HCT116 (cell line): ENCODE measurements around the gene C17orf58. TPM values are rescaled to one million over a fixed set of nuclear protein-coding genes. Genes with fewer than 3 reads are reported as not detected.

Experiments
- ATAC-seq: fragments of 200-7000 bp; cut with Tn5 transposase; 2 replicates; pipeline ENCODE4 v1.9.1; 2020; ENCODE audit warnings: mild to moderate bottlenecking, moderate library complexity
- BruUV-seq: library from RNA; stranded (reverse); fragments of 400-500 nt; replicated peaks from 2 replicates; lab custom pipeline; 2021; lab: Mats Ljungman, UMichigan
- CTCF ChIA-PET: fragments of 300-600 bp; sonication (Branson Sonifier 250); formaldehyde crosslinking; loops from one replicate; lab custom pipeline; 2021; ENCODE audit warnings: antibody characterized with exemption; lab: Charles Lee
- POLR2A ChIA-PET: fragments of 300-600, 350-600 bp; sonication (Branson Sonifier 250); formaldehyde crosslinking; loops from one replicate; lab custom pipeline; 2021; ENCODE audit warnings: antibody characterized with exemption; lab: Charles Lee
- RAD21 ChIA-PET, 2 experiments: fragments of 300-600 bp; sonication (Branson Sonifier 250); formaldehyde crosslinking; loops; one replicate each; lab custom pipeline; 2023; ENCODE audit warnings: low total read pairs in 2 of 2; ENCODE audit not compliant: uncharacterized antibody in 2 of 2, unreplicated experiment in 2 of 2, low non-redundant PET in 1 of 2; lab: Charles Lee
- DNase-seq: peaks from one replicate; pipeline ENCODE4 v3.0.0-alpha.2; 2010; ENCODE audit warnings: low read depth, low spot score
- H2AFZ ChIP-seq: fragments of 200-600 bp; shearing (Covaris generic), sonication (generic); 2 replicates; pipeline ENCODE4 v1.6.1; 2017; ENCODE audit warnings: low read depth, mixed run types, mixed read lengths, antibody characterized with exemption, low read length; ENCODE audit not compliant: poor library complexity, severe bottlenecking
- H3K27ac ChIP-seq: 2 replicates; pipeline ENCODE4 v1.5.1; 2012; ENCODE audit warnings: low read depth, low read length
- H3K27me3 ChIP-seq: fragments of 200-600 bp; sonication (generic); 2 replicates; pipeline ENCODE4 v1.6.1; 2016; ENCODE audit warnings: mixed run types, low read length, mixed read lengths; ENCODE audit not compliant: insufficient read depth
- H3K36me3 ChIP-seq, 2 experiments: fragments of 200-500 bp in 1 of 2; fragments of 200-600 bp in 1 of 2; sonication (Bioruptor generic) in 1 of 2; sonication (generic) in 1 of 2; 2 replicates each; pipeline versions ENCODE4 v1.5.1 to v1.6.1; 2014 to 2016; ENCODE audit warnings: low read length in 2 of 2, inconsistent platforms in 1 of 2, mixed read lengths in 1 of 2, mixed run types in 1 of 2; ENCODE audit not compliant: insufficient read depth in 2 of 2, control insufficient read depth in 1 of 2
- H3K4me1 ChIP-seq, 2 experiments: fragments of 200-600 bp in 1 of 2; sonication (generic) in 1 of 2; 2 replicates each; pipeline versions ENCODE4 v1.5.1 to v1.6.1; 2012 to 2017; ENCODE audit warnings: low read length in 2 of 2, inconsistent platforms in 1 of 2, mild to moderate bottlenecking in 1 of 2, mixed read lengths in 1 of 2, mixed run types in 1 of 2, moderate library complexity in 1 of 2; ENCODE audit not compliant: insufficient read depth in 2 of 2, control insufficient read depth in 1 of 2
- H3K4me2 ChIP-seq: fragments of 200-600 bp; sonication (generic); 2 replicates; pipeline ENCODE4 v1.6.1; 2017; ENCODE audit warnings: mixed run types, low read length, mixed read lengths
- H3K4me3 ChIP-seq, 2 experiments: fragments of 200-600 bp in 1 of 2; sonication (generic) in 1 of 2; replicated peaks in 1 of 2; 2 replicates each; pipeline ENCODE4 v1.5.1; 2011 to 2016; ENCODE audit warnings: low read length in 2 of 2, control low read depth in 1 of 2, low read depth in 1 of 2, mild to moderate bottlenecking in 1 of 2, mixed read lengths in 1 of 2, mixed run types in 1 of 2
- H3K79me2 ChIP-seq: fragments of 200-600 bp; sonication (generic); 2 replicates; pipeline ENCODE4 v1.6.1; 2017; ENCODE audit warnings: mild to moderate bottlenecking, mixed run types, low read length, moderate library complexity, mixed read lengths; ENCODE audit not compliant: insufficient read depth
- H3K9ac ChIP-seq: fragments of 200-600 bp; sonication (generic); 2 replicates; pipeline ENCODE4 v1.6.1; 2016; ENCODE audit warnings: low read length, mixed read lengths
- H3K9me2 ChIP-seq: fragments of 200-600 bp; sonication (generic), shearing (Covaris generic); 2 replicates; pipeline ENCODE4 v1.6.1; 2017; ENCODE audit warnings: mixed run types, mild to moderate bottlenecking, moderate library complexity; ENCODE audit not compliant: insufficient read depth
- H3K9me3 ChIP-seq, 2 experiments: fragments of 200-500 bp in 1 of 2; fragments of 200-600 bp in 1 of 2; sonication (Bioruptor generic) in 1 of 2; sonication (generic) in 1 of 2; 2 replicates each; pipeline ENCODE4 v1.6.1; 2014 to 2017; ENCODE audit warnings: low read length in 2 of 2, mixed read lengths in 2 of 2, inconsistent platforms in 1 of 2, low read depth in 1 of 2, mild to moderate bottlenecking in 1 of 2, mixed run types in 1 of 2, moderate library complexity in 1 of 2; ENCODE audit not compliant: control insufficient read depth in 1 of 2, insufficient read depth in 1 of 2
- H4K20me1 ChIP-seq: fragments of 200-600 bp; sonication (generic), shearing (Covaris generic); 2 replicates; pipeline ENCODE4 v1.6.1; 2017; ENCODE audit warnings: mixed run types, mild to moderate bottlenecking, moderate library complexity; ENCODE audit not compliant: insufficient read depth
- CBX3 ChIP-seq: IDR thresholded peaks from 2 replicates; pipeline ENCODE4 v1.6.1; 2012; ENCODE audit warnings: low read depth
- CEBPB ChIP-seq: IDR thresholded peaks from 2 replicates; pipeline ENCODE4 v1.6.1; 2012; ENCODE audit warnings: low read depth
- EGR1 ChIP-seq: IDR thresholded peaks from 2 replicates; pipeline ENCODE4 v1.6.1; 2012; ENCODE audit warnings: low read depth
- EZH2 ChIP-seq: fragments of 200-600 bp; sonication (generic); IDR thresholded peaks from 2 replicates; pipeline ENCODE4 v1.6.1; 2017; ENCODE audit warnings: antibody characterized with exemption, mixed run types
- EZH2phosphoT487 ChIP-seq: fragments of 200-600 bp; IDR thresholded peaks from 2 replicates; pipeline ENCODE4 v1.6.1; 2018; ENCODE audit warnings: antibody characterized with exemption, borderline replicate concordance
- JUND ChIP-seq: IDR thresholded peaks from 2 replicates; pipeline ENCODE4 v1.6.1; 2012
- POLR2A ChIP-seq: IDR thresholded peaks from 2 replicates; pipeline ENCODE4 v1.7.0; 2011; ENCODE audit warnings: borderline replicate concordance; ENCODE audit not compliant: insufficient read depth, insufficient read length; ENCODE audit errors: extremely low read depth
- POLR2AphosphoS5 ChIP-seq: IDR thresholded peaks from 2 replicates; pipeline ENCODE4 v1.6.1; 2011; ENCODE audit warnings: mild to moderate bottlenecking, low read depth, low read length, moderate library complexity
- RAD21 ChIP-seq: IDR thresholded peaks from 2 replicates; pipeline ENCODE4 v1.6.1; 2012; ENCODE audit warnings: low read depth, mild to moderate bottlenecking
- SIN3A ChIP-seq: IDR thresholded peaks from 2 replicates; pipeline ENCODE4 v1.6.1; 2012; ENCODE audit warnings: low read depth
- SRF ChIP-seq: IDR thresholded peaks from 2 replicates; pipeline ENCODE4 v1.6.1; 2012; ENCODE audit warnings: low read depth
- TCF7L2 ChIP-seq: IDR thresholded peaks from 2 replicates; pipeline ENCODE4 v1.7.0; 2011; ENCODE audit warnings: borderline replicate concordance, inconsistent platforms; ENCODE audit not compliant: insufficient read depth, insufficient read length; ENCODE audit errors: extremely low read depth
- YY1 ChIP-seq: IDR thresholded peaks from 2 replicates; pipeline ENCODE4 v1.6.1; 2011; ENCODE audit warnings: low read length, low read depth, moderate library complexity, mild to moderate bottlenecking; ENCODE audit not compliant: insufficient replicate concordance; ENCODE audit errors: extremely low read depth
- ZFX ChIP-seq: fragments of 450-650 bp; IDR thresholded peaks from 2 replicates; pipeline ENCODE4 v1.6.1; 2017
- ZNF274 ChIP-seq: fragments of 200-500 bp; sonication (Bioruptor generic); IDR thresholded peaks from 2 replicates; pipeline ENCODE4 v1.6.1; 2014; ENCODE audit warnings: mild to moderate bottlenecking, low read depth, low read length, inconsistent platforms
- intact Hi-C: fragments of 100-400 bp; cut with micrococcal nuclease; formaldehyde crosslinking; loops from 2 replicates; pipeline ENCODE4 v1.10.0; 2022
- total RNA-seq: library from RNA; stranded (reverse); gene quantifications from one replicate; pipeline ENCODE4 v1.2.1, GENCODE V29; 2021; ENCODE audit not compliant: unreplicated experiment
- TF ChIP-seq, protein P1 (sequence below): IDR thresholded peaks from 2 replicates; pipeline ENCODE4 v1.6.1; 2012
- TF ChIP-seq, protein P2 (sequence below): IDR thresholded peaks from 2 replicates; pipeline ENCODE4 v1.6.1; 2012
- TF ChIP-seq, protein P3 (sequence below): IDR thresholded peaks from 2 replicates; pipeline ENCODE4 v1.6.1; 2011; ENCODE audit warnings: mild to moderate bottlenecking, low read length, moderate library complexity; ENCODE audit not compliant: insufficient replicate concordance; ENCODE audit errors: extremely low read depth
- TF ChIP-seq, protein P4 (sequence below): IDR thresholded peaks from 2 replicates; pipeline ENCODE4 v1.6.1; 2012; ENCODE audit warnings: low read depth

The C17orf58 gene
- total RNA-seq, 1 experiment from 2014 or later = 38.1 TPM

DNA sequence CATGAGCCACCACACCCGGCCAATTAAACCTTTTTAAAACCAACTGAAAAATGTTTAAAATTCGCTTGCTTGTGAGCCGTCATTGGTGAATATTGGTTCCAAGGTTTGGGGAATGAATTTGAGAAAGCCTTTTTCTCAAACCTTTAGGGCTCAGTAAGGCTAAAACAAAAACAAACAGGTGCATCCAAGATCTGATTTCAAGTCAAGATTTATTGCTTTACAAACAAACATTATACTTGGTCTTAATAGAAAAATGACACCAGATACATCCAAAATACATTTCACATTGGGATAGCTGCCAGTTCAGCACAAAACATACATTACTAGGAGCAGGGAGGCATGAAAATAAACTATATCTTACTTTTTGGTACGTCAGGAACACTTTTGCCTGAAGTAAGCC lies 5.4 kb downstream of the C17orf58 start (continued):
- TF ChIP-seq CEBPB (no peak), ZFX (no peak), TCF7L2 (no peak), EZH2phosphoT487 (no peak), SRF (no peak), POLR2A (no peak), YY1 (no peak), EZH2 (no peak)
- TF ChIP-seq, protein P1, sequence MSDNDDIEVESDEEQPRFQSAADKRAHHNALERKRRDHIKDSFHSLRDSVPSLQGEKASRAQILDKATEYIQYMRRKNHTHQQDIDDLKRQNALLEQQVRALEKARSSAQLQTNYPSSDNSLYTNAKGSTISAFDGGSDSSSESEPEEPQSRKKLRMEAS = no peak
- TF ChIP-seq, protein P2, sequence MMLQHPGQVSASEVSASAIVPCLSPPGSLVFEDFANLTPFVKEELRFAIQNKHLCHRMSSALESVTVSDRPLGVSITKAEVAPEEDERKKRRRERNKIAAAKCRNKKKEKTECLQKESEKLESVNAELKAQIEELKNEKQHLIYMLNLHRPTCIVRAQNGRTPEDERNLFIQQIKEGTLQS = no peak

DNA sequence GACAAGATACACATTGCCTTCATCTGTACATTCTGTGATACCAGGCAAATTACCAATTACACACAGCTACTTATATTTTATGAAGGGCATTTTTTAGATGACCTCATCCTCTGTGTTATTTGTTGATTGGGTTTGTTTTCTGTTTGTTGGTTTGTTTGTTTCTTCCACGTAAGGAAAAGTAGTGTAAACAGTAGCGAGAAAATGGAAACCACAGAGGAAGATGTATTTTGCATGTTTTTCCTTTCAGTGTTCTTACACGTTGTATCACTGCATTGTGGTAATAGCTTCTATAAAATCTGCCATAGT lies 12.9 kb downstream of the C17orf58 start:
- H3K4me3 ChIP-seq = no peak overlapping the region
- TF ChIP-seq ZNF274 (no peak), SIN3A (no peak), CEBPB (no peak), POLR2AphosphoS5 (no peak), JUND (no peak), RAD21 (no peak), TCF7L2 (no peak), EGR1 (no peak), CBX3 (no peak), YY1 (no peak)
- TF ChIP-seq, protein P3, sequence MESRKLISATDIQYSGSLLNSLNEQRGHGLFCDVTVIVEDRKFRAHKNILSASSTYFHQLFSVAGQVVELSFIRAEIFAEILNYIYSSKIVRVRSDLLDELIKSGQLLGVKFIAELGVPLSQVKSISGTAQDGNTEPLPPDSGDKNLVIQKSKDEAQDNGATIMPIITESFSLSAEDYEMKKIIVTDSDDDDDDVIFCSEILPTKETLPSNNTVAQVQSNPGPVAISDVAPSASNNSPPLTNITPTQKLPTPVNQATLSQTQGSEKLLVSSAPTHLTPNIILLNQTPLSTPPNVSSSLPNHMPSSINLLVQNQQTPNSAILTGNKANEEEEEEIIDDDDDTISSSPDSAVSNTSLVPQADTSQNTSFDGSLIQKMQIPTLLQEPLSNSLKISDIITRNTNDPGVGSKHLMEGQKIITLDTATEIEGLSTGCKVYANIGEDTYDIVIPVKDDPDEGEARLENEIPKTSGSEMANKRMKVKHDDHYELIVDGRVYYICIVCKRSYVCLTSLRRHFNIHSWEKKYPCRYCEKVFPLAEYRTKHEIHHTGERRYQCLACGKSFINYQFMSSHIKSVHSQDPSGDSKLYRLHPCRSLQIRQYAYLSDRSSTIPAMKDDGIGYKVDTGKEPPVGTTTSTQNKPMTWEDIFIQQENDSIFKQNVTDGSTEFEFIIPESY = no peak
- TF ChIP-seq, protein P4, sequence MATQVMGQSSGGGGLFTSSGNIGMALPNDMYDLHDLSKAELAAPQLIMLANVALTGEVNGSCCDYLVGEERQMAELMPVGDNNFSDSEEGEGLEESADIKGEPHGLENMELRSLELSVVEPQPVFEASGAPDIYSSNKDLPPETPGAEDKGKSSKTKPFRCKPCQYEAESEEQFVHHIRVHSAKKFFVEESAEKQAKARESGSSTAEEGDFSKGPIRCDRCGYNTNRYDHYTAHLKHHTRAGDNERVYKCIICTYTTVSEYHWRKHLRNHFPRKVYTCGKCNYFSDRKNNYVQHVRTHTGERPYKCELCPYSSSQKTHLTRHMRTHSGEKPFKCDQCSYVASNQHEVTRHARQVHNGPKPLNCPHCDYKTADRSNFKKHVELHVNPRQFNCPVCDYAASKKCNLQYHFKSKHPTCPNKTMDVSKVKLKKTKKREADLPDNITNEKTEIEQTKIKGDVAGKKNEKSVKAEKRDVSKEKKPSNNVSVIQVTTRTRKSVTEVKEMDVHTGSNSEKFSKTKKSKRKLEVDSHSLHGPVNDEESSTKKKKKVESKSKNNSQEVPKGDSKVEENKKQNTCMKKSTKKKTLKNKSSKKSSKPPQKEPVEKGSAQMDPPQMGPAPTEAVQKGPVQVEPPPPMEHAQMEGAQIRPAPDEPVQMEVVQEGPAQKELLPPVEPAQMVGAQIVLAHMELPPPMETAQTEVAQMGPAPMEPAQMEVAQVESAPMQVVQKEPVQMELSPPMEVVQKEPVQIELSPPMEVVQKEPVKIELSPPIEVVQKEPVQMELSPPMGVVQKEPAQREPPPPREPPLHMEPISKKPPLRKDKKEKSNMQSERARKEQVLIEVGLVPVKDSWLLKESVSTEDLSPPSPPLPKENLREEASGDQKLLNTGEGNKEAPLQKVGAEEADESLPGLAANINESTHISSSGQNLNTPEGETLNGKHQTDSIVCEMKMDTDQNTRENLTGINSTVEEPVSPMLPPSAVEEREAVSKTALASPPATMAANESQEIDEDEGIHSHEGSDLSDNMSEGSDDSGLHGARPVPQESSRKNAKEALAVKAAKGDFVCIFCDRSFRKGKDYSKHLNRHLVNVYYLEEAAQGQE = no peak
- TF ChIP-seq, protein P1 = no peak
- no peak overlapping the region for H3K27ac ChIP-seq
- no peak overlapping the region for H3K9ac ChIP-seq
- intact Hi-C loops = no loop called here
- H3K79me2 ChIP-seq = no peaks in the 10 kb centered on the region
- H3K9me3 ChIP-seq = no peaks in the 10 kb centered on the region
- ATAC-seq (no peak), DNase-seq (no peak)
- ChIA-PET POLR2A (no interaction called here), CTCF (no interaction called here), RAD21 (no interaction called here)
- H4K20me1 ChIP-seq = no peaks in the 10 kb centered on the region
- H3K4me1 ChIP-seq = no peaks in the 10 kb centered on the region
- no peaks in the 10 kb centered on the region for H3K27me3 ChIP-seq
- H3K9me2 ChIP-seq = no peaks in the 10 kb centered on the region
- no peak overlapping the region for H3K4me2 ChIP-seq
- peaks cover 0 to 10% of the 10 kb centered on the region in 2 experiments; a peak in 2 of 4 replicates for H3K36me3 ChIP-seq
- BruUV-seq = no TSS peak
- no peak overlapping the region for H2AFZ ChIP-seq
